Stimulated activated CD4-positive, alpha-beta T cell treated with anti-CD3 and anti-CD28 coated beads, Interleukin-1b, Interleukin-23, amount 100 ng/mL, for 48 hours (primary cell): ENCODE measurements around the gene CDHR5.

Experiments
- DNase-seq: peaks from one replicate; pipeline ENCODE4 v3.0.0-alpha.2; 2020

The CDHR5 gene

GRCh38 chr11:608791-609251 is 15.9 kb downstream of the CDHR5 start:
- DNase-seq: no peak

DNA sequence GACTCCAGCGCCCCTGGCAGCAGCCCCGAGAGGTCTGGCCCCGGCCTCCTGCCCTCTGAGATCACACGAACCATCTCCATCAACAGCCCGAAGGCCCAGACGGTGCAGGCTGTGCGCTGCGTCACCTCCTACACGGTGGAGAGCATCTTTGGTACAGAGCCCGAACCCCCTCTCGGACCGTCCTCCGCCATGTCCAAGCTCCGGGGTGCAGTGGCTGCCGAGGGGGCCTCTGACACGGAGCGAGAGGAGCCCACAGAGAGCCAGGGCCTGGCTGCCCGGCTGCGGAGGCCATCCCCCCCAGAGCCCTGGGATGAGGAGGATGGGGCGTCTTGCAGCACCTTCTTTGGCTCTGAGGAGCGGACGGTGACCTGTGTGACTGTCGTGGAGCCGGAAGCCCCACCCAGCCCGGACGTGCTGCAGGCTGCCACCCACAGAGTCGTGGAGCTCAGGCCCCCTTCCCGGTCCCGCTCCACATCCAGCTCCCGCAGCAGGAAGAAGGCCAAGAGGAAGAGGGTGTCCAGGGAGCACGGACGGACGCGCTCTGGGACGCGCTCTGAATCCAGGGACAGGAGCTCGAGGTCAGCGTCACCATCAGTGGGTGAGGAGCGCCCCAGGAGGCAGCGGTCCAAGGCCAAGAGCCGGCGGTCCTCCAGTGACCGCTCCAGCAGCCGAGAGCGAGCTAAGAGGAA is 16.6 kb downstream of the CDHR5 start:
- no peak for DNase-seq

DNA sequence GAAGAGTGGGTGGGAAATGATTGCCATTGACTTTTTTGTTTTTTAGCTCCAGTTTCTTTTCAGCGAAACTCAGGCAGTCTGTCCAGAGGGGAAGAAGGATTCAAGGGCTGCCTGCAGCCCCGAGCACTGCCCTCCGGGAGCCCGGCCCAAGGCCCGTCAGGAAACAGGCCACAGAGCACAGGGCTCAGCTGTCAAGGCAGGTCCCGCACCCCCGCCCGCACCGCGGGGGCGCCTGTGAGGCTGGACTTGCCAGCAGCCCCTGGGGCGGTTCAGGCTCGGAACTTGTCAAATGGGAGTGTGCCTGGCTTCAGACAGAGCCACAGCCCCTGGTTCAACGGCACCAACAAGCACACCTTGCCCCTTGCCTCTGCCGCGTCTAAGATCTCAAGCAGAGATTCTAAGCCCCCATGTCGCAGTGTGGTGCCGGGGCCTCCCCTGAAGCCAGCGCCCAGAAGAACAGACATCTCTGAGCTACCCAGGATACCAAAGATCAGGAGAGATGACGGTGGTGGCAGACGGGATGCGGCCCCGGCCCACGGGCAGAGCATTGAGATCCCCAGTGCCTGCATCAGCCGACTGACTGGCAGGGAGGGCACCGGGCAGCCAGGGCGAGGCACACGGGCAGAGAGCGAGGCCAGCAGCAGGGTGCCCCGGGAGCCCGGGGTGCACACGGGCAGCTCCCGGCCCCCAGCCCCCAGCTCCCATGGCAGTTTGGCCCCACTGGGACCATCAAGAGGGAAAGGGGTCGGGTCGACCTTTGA is 17.6 kb downstream of the CDHR5 start:
- no peak for DNase-seq

- no peak for DNase-seq
These were observed 18.5 kb downstream of the CDHR5 start for GRCh38 chr11:606245-606644.

- no peak for DNase-seq
These were observed 19.2 kb downstream of the CDHR5 start for GRCh38 chr11:605286-606129.

- DNase-seq: no peak
These were observed 21.6 kb downstream of the CDHR5 start for GRCh38 chr11:603154-603553.

DNA sequence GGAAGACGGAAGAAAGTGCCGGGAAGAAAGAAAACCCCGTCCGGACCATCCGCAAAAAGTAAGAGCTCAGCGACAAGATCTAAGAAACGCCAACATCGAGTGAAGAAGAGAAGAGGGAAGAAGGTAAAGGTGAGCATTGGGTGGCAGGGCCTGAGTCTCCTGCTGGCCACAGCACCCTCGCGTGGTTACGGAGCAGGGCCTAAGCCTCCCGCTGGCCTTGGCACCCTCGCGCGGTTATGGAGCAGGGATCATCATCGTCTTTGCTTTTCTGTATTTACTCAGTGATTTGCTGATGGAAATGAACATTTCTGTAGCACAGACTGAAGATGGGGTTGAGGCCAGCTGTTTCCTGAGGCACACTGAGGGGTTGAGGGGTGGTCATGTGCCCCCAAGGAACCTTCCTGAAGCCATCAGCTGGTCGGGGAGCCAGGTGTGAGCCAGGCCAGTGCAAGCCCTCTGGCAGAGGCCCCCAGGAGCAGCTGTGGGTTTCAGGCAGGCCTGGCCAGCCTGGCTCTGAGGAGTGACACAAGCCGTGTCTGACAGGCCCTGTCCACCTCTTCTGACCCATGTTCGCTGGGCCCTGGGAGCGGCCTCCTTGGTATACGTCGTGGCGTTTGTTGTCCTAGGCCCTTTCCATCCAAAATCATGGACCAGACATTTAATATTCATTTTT is 23.0 kb downstream of the CDHR5 start:
- no peak for DNase-seq

DNA sequence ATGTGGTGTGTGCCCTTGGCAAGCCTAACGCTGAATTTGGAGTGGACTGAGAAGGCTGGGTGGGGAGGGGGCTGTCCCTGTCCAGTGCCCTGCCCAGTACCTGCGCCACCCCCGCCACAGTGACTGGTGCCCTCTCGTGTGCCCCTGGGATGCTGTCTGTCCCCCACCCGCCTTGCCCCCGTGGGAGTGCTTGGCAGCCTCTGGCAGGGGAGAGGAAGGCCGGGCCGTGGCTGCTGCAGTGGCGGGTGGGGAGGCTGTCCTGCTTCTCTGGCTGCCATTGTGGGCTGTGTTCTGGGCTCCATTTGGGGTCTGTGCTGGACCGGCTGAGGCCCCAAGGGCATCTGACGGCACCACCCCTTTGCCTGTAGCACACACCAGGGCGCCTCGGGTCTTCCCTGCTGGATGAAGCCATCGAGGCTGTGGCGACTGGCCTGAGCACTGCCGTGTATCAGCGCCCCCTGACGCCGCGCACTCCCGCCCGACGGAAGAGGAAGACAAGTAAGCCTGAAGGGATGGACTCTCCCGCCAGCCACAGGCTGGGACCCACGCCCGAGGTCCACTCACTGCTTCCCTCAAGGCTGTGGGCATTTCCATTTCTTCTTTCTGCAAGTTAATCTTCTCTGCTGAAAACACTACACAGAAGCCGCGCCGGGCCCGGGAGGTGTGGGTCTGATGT is 26.6 kb downstream of the CDHR5 start:
- DNase-seq: no peak

DNA sequence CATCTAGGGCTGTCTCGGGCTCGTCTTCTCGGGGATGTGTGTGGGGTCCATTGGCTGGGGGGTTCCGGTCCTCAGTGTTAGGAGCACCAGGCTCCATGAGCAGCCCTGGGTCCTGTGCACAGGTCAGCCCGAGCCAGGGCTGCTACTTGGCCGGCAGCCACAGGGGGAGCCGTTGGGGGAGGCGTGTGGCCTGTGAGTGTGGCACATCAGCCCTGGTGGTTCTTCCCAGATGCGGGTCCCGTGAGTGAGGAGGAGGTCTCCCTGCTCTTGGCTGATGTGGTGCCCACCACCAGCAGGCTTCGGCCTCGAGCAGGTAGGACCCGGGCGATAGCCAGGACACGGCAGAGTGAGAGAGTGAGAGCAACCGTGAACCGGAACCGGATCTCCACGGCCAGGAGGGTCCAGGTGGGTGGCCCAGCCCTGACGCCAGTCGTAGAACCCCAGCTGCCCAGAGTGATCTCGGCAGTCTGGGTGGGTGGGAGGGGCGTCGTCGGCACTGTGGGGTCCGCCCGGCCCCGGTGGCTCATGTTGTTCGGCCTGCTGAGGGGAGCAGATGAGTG is 27.5 kb downstream of the CDHR5 start:
- no peak for DNase-seq

- no peak for DNase-seq
These were observed 28.4 kb downstream of the CDHR5 start for GRCh38 chr11:596374-596773.

DNA sequence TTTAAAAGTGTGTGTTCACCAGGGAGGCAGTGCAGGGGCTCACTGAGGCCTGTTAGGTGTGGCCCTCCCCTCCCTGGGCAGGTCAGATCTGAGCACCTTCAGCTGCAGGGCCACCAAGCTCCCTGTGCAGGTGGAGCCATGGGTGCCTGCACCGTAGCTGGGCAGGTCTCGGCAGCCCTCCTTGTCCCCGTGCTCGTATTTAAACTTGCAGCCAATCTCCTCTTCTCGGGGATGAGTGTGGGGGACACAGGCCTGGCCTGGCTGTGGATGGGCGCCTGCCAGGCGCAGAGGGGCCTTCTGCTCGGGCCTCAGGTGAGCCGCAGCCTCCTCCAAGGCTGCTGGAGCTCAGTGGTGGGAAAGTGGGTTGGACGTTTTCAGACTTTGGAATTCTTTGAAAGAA is 29.4 kb downstream of the CDHR5 start:
- no peak for DNase-seq

DNA sequence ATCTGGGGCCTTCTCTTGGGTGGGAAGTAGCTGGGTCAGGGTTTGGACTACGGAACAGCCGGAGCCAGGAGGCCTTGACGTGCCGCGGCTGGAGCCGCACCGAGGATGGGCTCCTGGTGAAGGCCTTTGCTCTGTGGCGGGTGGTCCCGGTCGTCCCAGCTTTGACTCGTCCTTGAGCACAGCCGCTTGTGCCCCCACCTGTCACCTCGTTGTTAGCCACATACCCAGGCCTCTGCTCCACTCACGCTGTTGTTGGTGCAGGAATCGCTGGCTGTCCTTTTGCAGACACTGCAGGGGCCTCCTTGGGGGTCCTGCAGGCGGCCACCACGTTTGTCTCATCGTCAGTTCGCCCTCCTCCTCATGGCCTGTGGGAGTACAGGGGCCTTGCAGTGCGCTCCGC is 31.4 kb downstream of the CDHR5 start:
- no peak for DNase-seq

DNA sequence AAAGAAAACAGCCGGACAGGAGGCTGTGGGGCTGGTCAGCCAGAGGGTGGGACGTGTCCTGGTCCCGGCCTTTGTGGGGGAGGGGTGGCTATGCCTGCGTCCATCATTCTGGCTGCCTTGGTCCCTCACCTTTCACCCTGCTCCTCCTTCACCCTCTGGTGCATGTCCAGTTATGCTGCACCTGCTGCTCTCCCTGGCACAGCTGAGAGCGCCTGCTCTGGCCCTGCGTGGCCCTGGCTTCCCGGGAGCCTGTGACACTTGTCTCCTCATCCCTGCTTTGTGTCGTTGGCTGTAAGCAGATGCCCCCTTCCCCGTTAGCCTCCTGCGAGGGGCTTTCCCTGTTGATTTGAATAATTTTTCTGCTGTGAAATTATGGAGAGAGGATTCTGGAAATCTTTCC is 31.8 kb downstream of the CDHR5 start:
- no peak for DNase-seq

DNA sequence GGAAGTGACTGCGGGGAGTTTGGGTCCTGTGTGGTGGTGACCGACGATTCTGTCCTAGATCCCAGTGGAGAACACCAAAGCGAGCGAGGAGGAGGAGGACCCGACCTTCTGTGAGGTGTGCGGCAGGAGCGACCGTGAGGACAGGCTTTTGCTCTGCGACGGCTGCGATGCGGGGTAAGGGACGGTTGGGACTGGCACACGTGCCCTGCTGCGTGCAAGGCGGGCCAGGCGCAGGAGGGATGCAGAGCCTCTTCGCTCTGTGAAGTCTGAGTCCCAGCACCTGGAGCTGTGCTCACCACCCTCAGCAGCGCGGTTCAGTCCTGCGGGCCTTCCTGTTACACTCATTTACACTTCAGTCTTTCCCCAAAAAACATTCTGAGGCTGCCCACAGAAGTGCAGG is 32.3 kb downstream of the CDHR5 start:
- no peak for DNase-seq

- no peak for DNase-seq
These were observed 33.8 kb downstream of the CDHR5 start for GRCh38 chr11:590997-591396.

- no peak for DNase-seq
These were observed 35.0 kb downstream of the CDHR5 start for GRCh38 chr11:589798-590197.

DNA sequence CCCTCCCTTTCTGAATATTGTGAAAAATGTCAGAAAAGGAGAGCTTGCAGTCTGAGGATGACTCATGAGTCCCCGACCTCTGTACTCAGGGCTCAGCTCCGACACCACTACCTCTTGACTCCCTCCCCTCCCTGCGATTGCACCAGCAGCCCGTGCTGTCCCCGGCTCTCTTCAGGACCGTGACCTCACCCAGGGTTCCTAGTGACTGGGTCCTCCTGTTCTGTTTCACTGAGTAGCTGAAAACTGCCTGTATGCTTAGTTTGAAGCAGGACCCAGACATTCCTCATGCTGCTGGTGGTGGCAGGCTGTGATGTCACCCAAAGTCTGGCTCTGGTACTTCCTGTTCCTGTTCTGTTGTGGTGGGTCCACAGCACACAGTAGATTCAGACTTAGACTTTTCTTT is 36.8 kb downstream of the CDHR5 start:
- DNase-seq: peak; percentile 87

GRCh38 chr11:587546-587945 is 37.2 kb downstream of the CDHR5 start:
- no peak for DNase-seq

- no peak for DNase-seq
These were observed 38.1 kb downstream of the CDHR5 start for GRCh38 chr11:586376-587316.

- DNase-seq: no peak
These were observed 40.5 kb downstream of the CDHR5 start for GRCh38 chr11:584287-584686.

GRCh38 chr11:581752-582151 is 43.0 kb downstream of the CDHR5 start:
- no peak for DNase-seq
